ENCODE results near the gene KMO.

KMO gene

DNA sequence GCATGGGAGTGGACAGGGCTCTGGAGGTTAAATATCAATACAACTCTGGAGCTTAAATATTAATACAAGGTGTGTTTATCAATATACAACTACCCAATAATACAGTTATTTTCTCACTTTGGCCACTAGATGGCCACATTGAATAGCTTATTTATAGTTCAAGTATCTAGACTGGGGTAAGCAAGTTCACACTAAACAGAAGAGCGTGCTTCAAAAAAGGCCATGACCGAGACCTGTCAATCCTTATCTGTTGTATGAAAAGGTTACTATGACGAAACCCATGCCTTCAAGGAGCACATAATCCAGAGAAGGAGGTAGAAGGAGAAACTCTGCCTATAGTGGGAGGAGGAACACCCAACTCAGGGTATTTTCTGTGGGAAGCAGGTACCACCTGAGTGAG lies 78.9 kb downstream of the KMO start:
- Histone ChIP-seq H2AFZ (ENCODE audit: low read depth) (no peak overlapping the region), H3K4me3 (IDR thresholded peaks at IDR 0.05; ENCODE audit: insufficient read depth, low read depth, low read length) (no peak overlapping the region), H3K27ac (no peak overlapping the region), H4K20me1 (ENCODE audit: insufficient read depth) (no peaks in the 10 kb centered on the region), H3K36me3 (ENCODE audit: insufficient read depth) (no peaks in the 10 kb centered on the region), H3K4me1 (ENCODE audit: low read depth, poor library complexity, severe bottlenecking) (peaks cover 37% of the 10 kb centered on the region), H3K9ac (no peak overlapping the region), H3K4me2 (no peak overlapping the region), H3K27me3 (ENCODE audit: insufficient read depth, low read depth) (no peaks in the 10 kb centered on the region), H3K79me2 (ENCODE audit: insufficient read depth, low read depth) (no peaks in the 10 kb centered on the region)
- TF ChIP-seq, protein P1, sequence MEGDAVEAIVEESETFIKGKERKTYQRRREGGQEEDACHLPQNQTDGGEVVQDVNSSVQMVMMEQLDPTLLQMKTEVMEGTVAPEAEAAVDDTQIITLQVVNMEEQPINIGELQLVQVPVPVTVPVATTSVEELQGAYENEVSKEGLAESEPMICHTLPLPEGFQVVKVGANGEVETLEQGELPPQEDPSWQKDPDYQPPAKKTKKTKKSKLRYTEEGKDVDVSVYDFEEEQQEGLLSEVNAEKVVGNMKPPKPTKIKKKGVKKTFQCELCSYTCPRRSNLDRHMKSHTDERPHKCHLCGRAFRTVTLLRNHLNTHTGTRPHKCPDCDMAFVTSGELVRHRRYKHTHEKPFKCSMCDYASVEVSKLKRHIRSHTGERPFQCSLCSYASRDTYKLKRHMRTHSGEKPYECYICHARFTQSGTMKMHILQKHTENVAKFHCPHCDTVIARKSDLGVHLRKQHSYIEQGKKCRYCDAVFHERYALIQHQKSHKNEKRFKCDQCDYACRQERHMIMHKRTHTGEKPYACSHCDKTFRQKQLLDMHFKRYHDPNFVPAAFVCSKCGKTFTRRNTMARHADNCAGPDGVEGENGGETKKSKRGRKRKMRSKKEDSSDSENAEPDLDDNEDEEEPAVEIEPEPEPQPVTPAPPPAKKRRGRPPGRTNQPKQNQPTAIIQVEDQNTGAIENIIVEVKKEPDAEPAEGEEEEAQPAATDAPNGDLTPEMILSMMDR (conservative IDR thresholded peaks at IDR 0.05; ENCODE audit: low read depth, low read length) = peak; percentile 83

DNA sequence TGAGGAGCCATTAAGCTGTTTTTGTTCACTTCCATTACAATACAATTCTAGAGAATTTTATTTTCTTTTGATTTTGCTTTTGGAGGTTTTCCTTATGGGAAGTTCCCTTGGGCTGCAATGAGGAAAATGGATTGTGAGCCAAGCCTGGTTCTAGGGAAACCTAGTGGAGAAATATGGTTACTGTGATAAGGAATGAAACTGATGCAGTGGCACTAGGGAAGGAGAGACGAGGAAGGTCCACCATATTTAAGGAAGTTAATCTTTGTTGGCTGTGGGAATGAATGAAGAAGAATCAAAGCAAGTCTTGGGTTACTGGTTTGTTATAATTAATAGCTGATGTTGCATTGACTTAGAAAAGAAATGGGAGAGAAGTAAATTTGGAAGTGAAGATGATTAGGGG lies 79.6 kb downstream of the KMO start:
- no peaks in the 10 kb centered on the region for H4K20me1 ChIP-seq (ENCODE audit: insufficient read depth)
- no peaks in the 10 kb centered on the region for H3K79me2 ChIP-seq (ENCODE audit: insufficient read depth, low read depth)
- H3K9ac ChIP-seq = no peak overlapping the region
- H3K36me3 ChIP-seq (ENCODE audit: insufficient read depth) = no peaks in the 10 kb centered on the region
- no peak overlapping the region for H3K27ac ChIP-seq
- H2AFZ ChIP-seq (ENCODE audit: low read depth) = no peak overlapping the region
- H3K4me1 ChIP-seq (ENCODE audit: low read depth, poor library complexity, severe bottlenecking) = peaks cover 37% of the 10 kb centered on the region
- no peaks in the 10 kb centered on the region for H3K27me3 ChIP-seq (ENCODE audit: insufficient read depth, low read depth)
- H3K4me3 ChIP-seq (IDR thresholded peaks at IDR 0.05; ENCODE audit: insufficient read depth, low read depth, low read length) = no peak overlapping the region
- TF ChIP-seq, protein P1 (conservative IDR thresholded peaks at IDR 0.05; ENCODE audit: low read depth, low read length) = no peak
- H3K4me2 ChIP-seq = no peak overlapping the region

DNA sequence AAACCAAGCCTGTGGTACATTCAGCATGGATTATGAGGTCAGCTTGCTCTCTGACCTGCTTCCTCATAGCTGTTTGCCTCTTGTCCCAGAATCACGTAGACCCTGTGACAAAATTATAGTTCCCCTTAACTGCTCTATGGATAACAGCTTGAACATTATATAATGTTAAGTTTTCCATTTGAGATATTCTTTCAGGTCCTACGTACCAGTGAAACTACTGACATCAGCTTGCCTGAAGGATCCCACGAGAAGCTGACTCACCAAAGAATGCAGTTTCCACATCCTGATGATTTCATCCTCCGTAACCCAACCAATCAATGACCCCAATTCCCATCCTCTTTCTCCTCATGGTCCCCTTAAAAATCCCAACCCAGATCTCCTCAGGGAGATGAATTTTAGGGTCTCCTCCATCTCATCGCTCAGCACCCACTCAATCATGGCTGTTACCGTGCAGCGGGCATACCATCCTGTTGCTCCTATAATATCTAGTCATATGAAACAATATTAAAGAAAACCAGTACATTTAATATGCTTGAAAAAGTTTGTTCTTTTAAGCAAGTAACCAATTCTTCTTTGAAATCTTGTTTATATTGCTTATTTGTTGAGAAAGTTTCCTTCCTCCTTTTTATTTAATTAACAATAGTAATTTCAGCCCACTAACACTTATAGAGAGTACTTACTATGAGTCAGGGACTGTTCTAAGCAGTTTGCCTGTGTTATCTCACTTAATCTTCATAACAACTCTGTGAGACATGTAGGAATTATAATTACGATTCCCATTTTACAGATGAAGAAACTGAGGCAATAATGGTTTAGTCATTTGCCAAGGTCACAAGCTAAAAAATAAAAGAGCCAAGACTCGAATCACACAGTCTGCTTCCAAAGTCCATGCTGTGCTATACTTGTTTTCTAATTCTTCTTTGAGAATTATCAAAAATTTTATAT lies 80.6 kb downstream of the KMO start:
- Histone ChIP-seq H3K36me3 (ENCODE audit: insufficient read depth) (no peaks in the 10 kb centered on the region), H3K4me1 (ENCODE audit: low read depth, poor library complexity, severe bottlenecking) (peaks cover 37% of the 10 kb centered on the region), H2AFZ (ENCODE audit: low read depth) (no peak overlapping the region), H3K4me2 (no peak overlapping the region), H3K9ac (no peak overlapping the region), H4K20me1 (ENCODE audit: insufficient read depth) (no peaks in the 10 kb centered on the region), H3K27me3 (ENCODE audit: insufficient read depth, low read depth) (no peaks in the 10 kb centered on the region), H3K27ac (no peak overlapping the region), H3K4me3 (IDR thresholded peaks at IDR 0.05; ENCODE audit: insufficient read depth, low read depth, low read length) (no peak overlapping the region), H3K79me2 (ENCODE audit: insufficient read depth, low read depth) (no peaks in the 10 kb centered on the region)
- TF ChIP-seq, protein P1 (conservative IDR thresholded peaks at IDR 0.05; ENCODE audit: low read depth, low read length) = no peak

DNA sequence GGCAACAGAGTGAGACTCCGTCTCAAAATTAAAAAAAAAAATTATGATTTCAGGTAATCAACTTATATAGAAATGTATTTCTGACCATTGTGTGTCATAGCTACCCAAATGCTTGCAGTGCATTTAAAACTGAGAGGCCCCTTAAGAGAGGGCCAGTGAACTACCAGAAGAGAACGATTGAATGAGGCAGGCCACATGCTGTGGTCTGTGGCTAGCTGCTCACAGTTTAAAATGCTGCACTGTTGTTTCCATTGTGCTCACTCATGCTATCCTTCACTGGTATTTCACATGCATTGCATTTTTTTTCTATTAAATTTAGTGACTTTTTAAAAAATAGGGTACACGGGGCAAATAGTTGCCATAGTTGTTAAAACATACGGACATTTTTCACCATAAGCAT lies 82.0 kb downstream of the KMO start:
- no peak overlapping the region for H2AFZ ChIP-seq (ENCODE audit: low read depth)
- H3K4me3 ChIP-seq (IDR thresholded peaks at IDR 0.05; ENCODE audit: insufficient read depth, low read depth, low read length) = no peak overlapping the region
- no peaks in the 10 kb centered on the region for H3K36me3 ChIP-seq (ENCODE audit: insufficient read depth)
- H3K27ac ChIP-seq = peak overlapping the region; percentile 31
- no peak overlapping the region for H3K9ac ChIP-seq
- H4K20me1 ChIP-seq (ENCODE audit: insufficient read depth) = no peaks in the 10 kb centered on the region
- H3K4me2 ChIP-seq = 0 out of 2 replicates have a peak overlapping the region, but pooled peaks have one; percentile 15
- H3K27me3 ChIP-seq (ENCODE audit: insufficient read depth, low read depth) = no peaks in the 10 kb centered on the region
- TF ChIP-seq, protein P1 (conservative IDR thresholded peaks at IDR 0.05; ENCODE audit: low read depth, low read length) = no peak
- peaks cover 37% of the 10 kb centered on the region for H3K4me1 ChIP-seq (ENCODE audit: low read depth, poor library complexity, severe bottlenecking)
- no peaks in the 10 kb centered on the region for H3K79me2 ChIP-seq (ENCODE audit: insufficient read depth, low read depth)

Measured in KMS-11 (cell line).